ENCODE data around the gene EYA2. TPM values are rescaled to one million over a fixed set of nuclear protein-coding genes. Genes with fewer than 3 reads are reported as not detected.

The EYA2 gene
- total RNA-seq, 3 donors from 2014 or later (not counting 1 experiment from before 2014, with no cell fraction given), result 0.30 TPM; not detected in 2

DNA sequence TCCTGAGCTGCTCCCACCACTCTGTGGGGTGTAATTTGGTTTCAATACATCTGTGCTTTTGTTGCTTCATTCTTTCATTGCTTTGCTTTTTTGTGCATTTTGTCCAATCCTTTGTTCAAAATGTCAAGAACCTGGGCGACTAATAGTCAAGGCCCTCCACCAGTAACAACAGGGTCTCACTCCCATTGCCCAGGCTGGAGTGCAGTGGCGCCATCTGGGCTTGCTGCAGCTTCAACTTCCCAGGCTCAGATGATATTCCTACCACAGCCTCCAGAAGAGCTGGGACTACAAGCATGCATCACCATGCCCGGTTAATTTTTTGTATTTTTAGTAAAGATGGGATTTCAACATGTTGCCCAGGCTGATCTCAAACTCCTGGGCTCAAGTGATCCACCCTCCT is 169.2 kb downstream of the EYA2 start:
- Mint-ChIP-seq H3K27me3 (ENCODE audit: low read depth in 2 of 2) (peaks cover 8 to 9% of the 10 kb centered on the region in 2 donors), H3K36me3 (peaks cover 7% of the 10 kb centered on the region), H3K9me3 (peaks cover 5 to 8% of the 10 kb centered on the region in 2 donors), H3K4me3 (no peak overlapping the region), H3K4me1 (no peaks in the 10 kb centered on the region), H3K27ac (no peak overlapping the region)
- Histone ChIP-seq H3K4me3 (ENCODE audit: low read length) (no peak overlapping the region), H3K27ac (ENCODE audit: low read length) (no peak overlapping the region), H3K9me3 (ENCODE audit: control insufficient read depth, insufficient read depth, low read length) (peaks cover 4% of the 10 kb centered on the region), H3K36me3 (ENCODE audit: control insufficient read depth, insufficient read depth, low read length) (no peaks in the 10 kb centered on the region), H3K27me3 (ENCODE audit: control insufficient read depth, insufficient read depth, low read length) (no peaks in the 10 kb centered on the region), H3K4me1 (ENCODE audit: control insufficient read depth, insufficient read depth, low read length) (no peaks in the 10 kb centered on the region)
- TF ChIP-seq, protein P1, sequence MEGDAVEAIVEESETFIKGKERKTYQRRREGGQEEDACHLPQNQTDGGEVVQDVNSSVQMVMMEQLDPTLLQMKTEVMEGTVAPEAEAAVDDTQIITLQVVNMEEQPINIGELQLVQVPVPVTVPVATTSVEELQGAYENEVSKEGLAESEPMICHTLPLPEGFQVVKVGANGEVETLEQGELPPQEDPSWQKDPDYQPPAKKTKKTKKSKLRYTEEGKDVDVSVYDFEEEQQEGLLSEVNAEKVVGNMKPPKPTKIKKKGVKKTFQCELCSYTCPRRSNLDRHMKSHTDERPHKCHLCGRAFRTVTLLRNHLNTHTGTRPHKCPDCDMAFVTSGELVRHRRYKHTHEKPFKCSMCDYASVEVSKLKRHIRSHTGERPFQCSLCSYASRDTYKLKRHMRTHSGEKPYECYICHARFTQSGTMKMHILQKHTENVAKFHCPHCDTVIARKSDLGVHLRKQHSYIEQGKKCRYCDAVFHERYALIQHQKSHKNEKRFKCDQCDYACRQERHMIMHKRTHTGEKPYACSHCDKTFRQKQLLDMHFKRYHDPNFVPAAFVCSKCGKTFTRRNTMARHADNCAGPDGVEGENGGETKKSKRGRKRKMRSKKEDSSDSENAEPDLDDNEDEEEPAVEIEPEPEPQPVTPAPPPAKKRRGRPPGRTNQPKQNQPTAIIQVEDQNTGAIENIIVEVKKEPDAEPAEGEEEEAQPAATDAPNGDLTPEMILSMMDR (IDR thresholded peaks at IDR 0.05), result no peak
- no peak for ATAC-seq
- 77% methylated on average over 2 of the region's 3 CpGs for WGBS (ENCODE audit: insufficient coverage)
- DNase-seq, result no peak
- intact Hi-C loops (cut with micrococcal nuclease), result no loop called here

DNA sequence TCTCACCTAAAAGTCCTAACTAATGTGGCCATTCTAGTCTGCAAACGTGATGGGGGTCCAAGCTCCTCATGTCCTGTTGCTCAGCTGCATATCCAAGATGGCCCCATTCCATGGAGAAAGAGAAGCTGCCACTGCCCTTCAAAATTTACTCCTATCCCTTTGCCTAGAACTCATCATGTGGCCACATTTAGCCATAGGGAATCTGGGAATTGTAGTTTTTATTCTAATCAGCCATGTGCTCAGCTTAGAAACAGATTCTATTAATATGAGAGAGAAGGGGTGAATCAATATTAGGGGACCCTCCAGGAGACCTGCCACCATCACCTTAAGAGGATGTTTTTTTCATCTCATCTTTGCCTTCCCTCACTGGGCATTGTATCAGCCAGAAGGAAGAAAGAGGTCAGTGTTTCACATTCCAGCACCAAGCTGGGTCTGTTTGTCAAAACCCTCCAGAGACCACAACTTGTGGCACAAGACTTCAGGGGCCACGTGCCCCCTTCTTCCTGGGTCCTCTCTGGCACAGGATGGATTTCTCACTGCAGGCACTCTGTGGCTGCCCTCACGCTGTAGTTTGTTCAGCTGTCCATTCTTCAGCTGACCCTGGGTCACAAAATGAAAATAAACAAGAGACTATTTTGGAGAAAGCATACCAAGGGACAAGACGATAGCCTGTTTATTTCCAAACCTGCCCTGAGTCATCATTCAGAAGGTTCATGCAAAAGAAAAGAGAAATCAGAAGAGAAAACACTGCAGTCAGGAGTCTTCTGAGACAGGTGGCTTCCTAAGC is 172.0 kb downstream of the EYA2 start:
- H3K36me3 ChIP-seq (ENCODE audit: control insufficient read depth, insufficient read depth, low read length), result no peaks in the 10 kb centered on the region
- ATAC-seq, result no peak
- 65% methylated on average over 4 of the region's 4 CpGs for WGBS (ENCODE audit: insufficient coverage)
- Mint-ChIP-seq H3K4me1 (no peaks in the 10 kb centered on the region), H3K36me3 (peaks cover 7% of the 10 kb centered on the region), H3K4me3 (no peak overlapping the region), H3K27me3 (ENCODE audit: low read depth in 2 of 2) (peaks cover 9 to 10% of the 10 kb centered on the region in 2 donors), H3K9me3 (peaks cover 5 to 8% of the 10 kb centered on the region in 2 donors), H3K27ac (no peak overlapping the region)
- no peaks in the 10 kb centered on the region for H3K4me1 ChIP-seq (ENCODE audit: control insufficient read depth, insufficient read depth, low read length)
- peaks cover 4% of the 10 kb centered on the region for H3K9me3 ChIP-seq (ENCODE audit: control insufficient read depth, insufficient read depth, low read length)
- no peak overlapping the region for H3K4me3 ChIP-seq (ENCODE audit: low read length)
- H3K27me3 ChIP-seq (ENCODE audit: control insufficient read depth, insufficient read depth, low read length), result no peaks in the 10 kb centered on the region
- TF ChIP-seq, protein P1 (IDR thresholded peaks at IDR 0.05), result no peak
- no peak for DNase-seq
- no peak overlapping the region for H3K27ac ChIP-seq (ENCODE audit: low read length)
- intact Hi-C loops (cut with micrococcal nuclease), result no loop called here

DNA sequence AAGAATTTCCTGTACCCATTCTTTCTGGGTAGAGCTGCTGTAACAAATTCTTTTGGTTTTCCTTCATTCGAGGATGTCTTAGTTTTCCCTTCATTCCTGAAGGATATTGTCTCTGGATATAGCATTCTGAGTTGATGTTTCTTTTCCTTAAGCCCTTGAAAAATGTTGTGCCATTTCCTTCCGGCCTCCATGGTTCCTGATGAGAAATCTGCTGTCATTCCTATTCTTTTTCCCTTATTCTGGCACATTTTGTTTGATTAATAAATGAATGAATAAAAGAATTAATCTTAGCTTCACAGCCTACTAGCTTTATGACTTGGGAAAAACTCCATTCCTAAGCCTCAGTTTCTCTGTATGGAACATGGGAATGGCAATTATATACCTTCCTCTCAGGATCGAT is 173.1 kb downstream of the EYA2 start:
- intact Hi-C loops (cut with micrococcal nuclease), result no loop called here
- no peaks in the 10 kb centered on the region for H3K27me3 ChIP-seq (ENCODE audit: control insufficient read depth, insufficient read depth, low read length)
- Mint-ChIP-seq H3K4me3 (no peak overlapping the region), H3K27me3 (ENCODE audit: low read depth in 2 of 2) (peaks cover 9 to 10% of the 10 kb centered on the region in 2 donors), H3K27ac (no peak overlapping the region), H3K36me3 (peaks cover 7% of the 10 kb centered on the region), H3K4me1 (no peaks in the 10 kb centered on the region), H3K9me3 (peaks cover 5 to 8% of the 10 kb centered on the region in 2 donors)
- 93% methylated on average over 3 of the region's 3 CpGs for WGBS (ENCODE audit: insufficient coverage)
- H3K9me3 ChIP-seq (ENCODE audit: control insufficient read depth, insufficient read depth, low read length), result peaks cover 4% of the 10 kb centered on the region
- ATAC-seq (no peak), DNase-seq (no peak)
- H3K36me3 ChIP-seq (ENCODE audit: control insufficient read depth, insufficient read depth, low read length), result no peaks in the 10 kb centered on the region
- no peaks in the 10 kb centered on the region for H3K4me1 ChIP-seq (ENCODE audit: control insufficient read depth, insufficient read depth, low read length)
- no peak overlapping the region for H3K27ac ChIP-seq (ENCODE audit: low read length)
- TF ChIP-seq, protein P1 (IDR thresholded peaks at IDR 0.05), result no peak
- H3K4me3 ChIP-seq (ENCODE audit: low read length), result no peak overlapping the region

Data from natural killer cell (primary cell).